ENCODE results near the gene CNOT6. TPM values are rescaled to one million over a fixed set of nuclear protein-coding genes. Genes with fewer than 3 reads are reported as not detected.

Gene CNOT6
- total RNA-seq, 1 experiment from 2014 or later: 48.8 TPM

DNA sequence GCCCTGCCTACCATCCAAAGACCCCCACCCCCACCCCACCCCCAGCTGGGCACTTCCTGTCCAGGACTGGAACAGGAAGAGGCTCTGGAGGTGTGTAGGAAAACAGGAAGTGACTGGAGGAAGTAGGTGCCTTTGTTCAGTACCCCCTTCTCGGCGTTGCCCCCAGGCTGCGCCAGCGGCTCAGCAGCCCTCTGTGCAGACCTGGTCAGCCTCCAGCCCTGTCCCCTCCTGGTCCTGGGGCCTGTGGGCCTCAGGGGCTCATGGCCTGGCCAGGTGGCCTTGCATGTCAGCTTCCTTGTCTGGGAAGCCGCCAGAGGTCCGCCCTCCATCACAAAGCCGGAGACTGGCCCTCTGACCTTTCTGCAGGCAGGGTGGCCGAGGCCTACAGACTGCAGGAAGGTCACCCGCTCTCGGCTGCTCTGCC lies 129.2 kb downstream of the CNOT6 start:
- ChIA-PET POLR2A (ENCODE audit: unreplicated experiment) (no interaction called here), CTCF (no interaction called here)
- H2AFZ ChIP-seq: no peak overlapping the region
- H3K79me2 ChIP-seq (ENCODE audit: low read depth): no peaks in the 10 kb centered on the region
- H3K27me3 ChIP-seq (ENCODE audit: insufficient read depth, low read depth): peaks cover 46% of the 10 kb centered on the region
- intact Hi-C loops (cut with micrococcal nuclease; ENCODE audit: unreplicated experiment): no loop called here
- no peak overlapping the region for H3K4me2 ChIP-seq
- no peaks in the 10 kb centered on the region for H3K36me3 ChIP-seq (ENCODE audit: low read depth)
- no peaks in the 10 kb centered on the region for H3K9me3 ChIP-seq (ENCODE audit: insufficient read depth, low read depth)
- no peak for DNase-seq
- H3K4me1 ChIP-seq (replicated peaks; ENCODE audit: insufficient read depth): no peaks in the 10 kb centered on the region
- no TSS peak for BruUV-seq (replicated peaks)
- no peaks in the 10 kb centered on the region for H4K20me1 ChIP-seq (ENCODE audit: insufficient read depth)
- H3K27ac ChIP-seq: no peak overlapping the region
- TF ChIP-seq EZH2 (IDR thresholded peaks at IDR 0.05; ENCODE audit: low read depth) (no peak), CTCF (conservative IDR thresholded peaks at IDR 0.05) (no peak)
- H3K9me2 ChIP-seq (ENCODE audit: insufficient read depth): no peaks in the 10 kb centered on the region
- H3K4me3 ChIP-seq: no peak overlapping the region
- no peaks in the 10 kb centered on the region for H3F3A ChIP-seq (ENCODE audit: insufficient read depth, low read depth)

DNA sequence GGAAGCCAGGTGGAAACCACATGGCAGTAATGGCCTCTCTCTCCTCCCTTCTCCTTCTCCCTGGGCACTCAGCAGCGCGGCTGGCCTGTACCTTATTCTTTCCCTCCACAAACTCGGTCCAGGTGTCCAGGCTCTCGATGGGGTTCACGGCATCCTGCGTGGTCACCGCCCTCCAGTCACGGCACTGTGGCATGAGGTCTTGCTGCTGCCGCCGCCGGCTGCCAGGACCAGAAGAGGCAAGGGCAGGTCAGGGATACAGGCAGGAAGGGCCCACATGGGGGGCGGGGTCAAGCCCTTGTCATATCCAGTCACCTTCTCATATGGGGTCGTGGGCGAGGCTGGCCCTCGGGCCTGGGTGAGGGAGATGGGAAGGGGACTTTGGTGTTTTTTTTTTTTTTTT lies 129.7 kb downstream of the CNOT6 start:
- no peak overlapping the region for H3K4me2 ChIP-seq
- H4K20me1 ChIP-seq (ENCODE audit: insufficient read depth): no peaks in the 10 kb centered on the region
- no peak overlapping the region for H2AFZ ChIP-seq
- no peak overlapping the region for H3K27ac ChIP-seq
- TF ChIP-seq EZH2 (IDR thresholded peaks at IDR 0.05; ENCODE audit: low read depth) (no peak), CTCF (conservative IDR thresholded peaks at IDR 0.05) (no peak)
- no peaks in the 10 kb centered on the region for H3K4me1 ChIP-seq (replicated peaks; ENCODE audit: insufficient read depth)
- peaks cover 50% of the 10 kb centered on the region for H3K27me3 ChIP-seq (ENCODE audit: insufficient read depth, low read depth)
- intact Hi-C loops (cut with micrococcal nuclease; ENCODE audit: unreplicated experiment): no loop called here
- H3K36me3 ChIP-seq (ENCODE audit: low read depth): no peaks in the 10 kb centered on the region
- no peaks in the 10 kb centered on the region for H3K9me2 ChIP-seq (ENCODE audit: insufficient read depth)
- BruUV-seq (replicated peaks): no TSS peak
- DNase-seq: no peak
- ChIA-PET CTCF (interaction anchor here (0.6 kb wide), 1 partner anchor 56 kb away, joined by 6 read pairs; no protein-coding TSS in a partner anchor), POLR2A (ENCODE audit: unreplicated experiment) (no interaction called here)
- no peaks in the 10 kb centered on the region for H3F3A ChIP-seq (ENCODE audit: insufficient read depth, low read depth)
- no peaks in the 10 kb centered on the region for H3K79me2 ChIP-seq (ENCODE audit: low read depth)
- H3K9me3 ChIP-seq (ENCODE audit: insufficient read depth, low read depth): no peaks in the 10 kb centered on the region
- H3K4me3 ChIP-seq: no peak overlapping the region

- no peak overlapping the region for H3K27ac ChIP-seq
- peaks cover 53% of the 10 kb centered on the region for H3K27me3 ChIP-seq (ENCODE audit: insufficient read depth, low read depth)
- no peaks in the 10 kb centered on the region for H3K36me3 ChIP-seq (ENCODE audit: low read depth)
- H3K79me2 ChIP-seq (ENCODE audit: low read depth): no peaks in the 10 kb centered on the region
- ChIA-PET CTCF (interaction anchor here (0.6 kb wide), 1 partner anchor 57 kb away, joined by 6 read pairs; no protein-coding TSS in a partner anchor), POLR2A (ENCODE audit: unreplicated experiment) (interaction anchor here (0.6 kb wide), 1 partner anchor 191 kb away, joined by 4 read pairs; no protein-coding TSS in a partner anchor)
- no peak overlapping the region for H3K4me3 ChIP-seq
- BruUV-seq (replicated peaks): no TSS peak
- H2AFZ ChIP-seq: no peak overlapping the region
- TF ChIP-seq EZH2 (IDR thresholded peaks at IDR 0.05; ENCODE audit: low read depth) (no peak), CTCF (conservative IDR thresholded peaks at IDR 0.05) (no peak)
- H3K9me3 ChIP-seq (ENCODE audit: insufficient read depth, low read depth): no peaks in the 10 kb centered on the region
- no peak for DNase-seq
- no peaks in the 10 kb centered on the region for H4K20me1 ChIP-seq (ENCODE audit: insufficient read depth)
- H3K4me1 ChIP-seq (replicated peaks; ENCODE audit: insufficient read depth): no peaks in the 10 kb centered on the region
- no peaks in the 10 kb centered on the region for H3F3A ChIP-seq (ENCODE audit: insufficient read depth, low read depth)
- intact Hi-C loops (cut with micrococcal nuclease; ENCODE audit: unreplicated experiment): no loop called here
- H3K4me2 ChIP-seq: no peak overlapping the region
- no peaks in the 10 kb centered on the region for H3K9me2 ChIP-seq (ENCODE audit: insufficient read depth)
Observed at GRCh38 chr5:180624587-180624986, 130.4 kb downstream of the CNOT6 start.
